Gastroesophageal sphincter (tissue), 3 donors: ENCODE results near the gene TYW1.
"Not testable (repeated sequence)": the region's sequence is repeated elsewhere in the genome, so short reads cannot be mapped to it uniquely, and the experiment has no call there.

Source experiments
- CTCF ChIP-seq, 4 experiments: fragments of 200-600 bp in 2 of 4; fragments of 450-650 bp in 2 of 4; sonication (generic) in 1 of 4; IDR thresholded peaks; one replicate each; pipeline ENCODE4 v1.5.1; 2017 to 2019; ENCODE audit warnings: antibody characterized with exemption in 4 of 4, mild to moderate bottlenecking in 2 of 4, moderate library complexity in 2 of 4
- EP300 ChIP-seq: sonication (generic); formaldehyde crosslinking; IDR thresholded peaks from one replicate; pipeline ENCODE4 v1.6.1; 2017; ENCODE audit warnings: antibody characterized with exemption, mild to moderate bottlenecking
- POLR2A ChIP-seq, 2 donors: fragments of 450-650 bp; IDR thresholded peaks; one replicate each; pipeline ENCODE4 v1.6.1; 2017; ENCODE audit warnings: antibody characterized with exemption in 2 of 2, mild to moderate bottlenecking in 2 of 2, moderate library complexity in 1 of 2

- not testable (repeated sequence) for TF ChIP-seq CTCF (IDR thresholded peaks at IDR 0.05); POLR2A (IDR thresholded peaks at IDR 0.05); EP300
Observed at GRCh38 chr7:67259363-67259762, 262.7 kb downstream of the TYW1 start.
